GM19240 (cell line): Measurements from ENCODE around the gene INO80B.
"Not testable (repeated sequence)": the region's sequence is repeated elsewhere in the genome, so short reads cannot be mapped to it uniquely, and the experiment has no call there.

ENCODE experiments used
- DNase-seq: peaks from one replicate; pipeline ENCODE4 v3.0.0; 2011; ENCODE audit warnings: low spot score; ENCODE audit not compliant: insufficient read length

Gene INO80B

GRCh38 chr2:74425523-74425922, 29.4 kb upstream of the INO80B start:
- DNase-seq = no peak

DNA sequence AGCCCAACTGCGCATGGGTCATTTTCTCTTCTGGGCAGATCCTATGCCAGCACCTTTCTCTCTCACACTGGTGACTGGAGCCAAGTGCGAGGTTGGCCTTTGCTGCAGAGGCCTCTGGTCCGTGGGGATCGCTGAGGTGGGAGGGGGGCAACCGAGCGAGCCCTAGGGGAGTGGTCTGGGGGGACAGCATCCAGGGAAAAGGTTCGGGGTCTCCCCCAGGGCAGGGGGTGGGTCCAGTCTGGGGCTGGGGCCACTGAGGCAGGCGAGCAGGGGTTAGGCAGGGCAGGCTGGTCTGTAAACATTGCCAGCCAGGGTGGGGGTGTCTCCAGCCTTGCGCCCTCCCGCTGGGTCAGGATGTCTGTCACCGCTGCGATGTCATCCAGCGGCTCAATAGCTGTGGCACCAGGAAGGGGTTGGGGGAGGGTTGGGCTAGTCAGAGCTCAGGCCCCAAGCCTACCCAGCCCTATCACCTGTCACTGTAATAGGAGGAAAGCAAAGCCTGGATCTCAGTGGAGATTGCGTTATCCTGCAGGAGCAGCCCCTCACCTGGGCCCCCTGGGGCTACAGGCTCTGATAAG, 28.6 kb upstream of the INO80B start:
- no peak for DNase-seq

- no peak for DNase-seq
These were observed 27.3 kb upstream of the INO80B start for GRCh38 chr2:74427551-74427950.

- DNase-seq = no peak
These were observed 26.2 kb upstream of the INO80B start for GRCh38 chr2:74428675-74429074.

- no peak for DNase-seq
These were observed 25.1 kb upstream of the INO80B start for GRCh38 chr2:74429487-74430451.

DNA sequence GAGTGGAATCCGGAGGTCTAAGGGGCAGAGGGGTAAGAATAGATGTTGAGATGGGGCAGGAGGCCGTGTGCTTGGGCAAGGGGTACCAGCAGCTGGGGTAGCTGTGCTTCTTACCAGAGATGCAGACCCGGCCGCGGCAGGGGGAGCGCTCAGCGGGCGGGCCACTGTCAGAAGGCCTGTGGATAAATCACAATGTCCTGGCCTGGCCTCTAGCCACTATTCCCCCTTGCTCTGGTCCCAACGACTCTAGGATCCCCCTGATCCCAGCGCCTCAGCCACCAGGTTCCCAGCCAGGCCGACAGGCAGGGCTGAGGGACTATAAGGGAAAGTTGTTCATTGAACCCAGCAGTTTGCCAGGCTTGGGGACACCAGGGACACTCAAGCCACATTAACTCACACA, 24.4 kb upstream of the INO80B start:
- no peak for DNase-seq

DNA sequence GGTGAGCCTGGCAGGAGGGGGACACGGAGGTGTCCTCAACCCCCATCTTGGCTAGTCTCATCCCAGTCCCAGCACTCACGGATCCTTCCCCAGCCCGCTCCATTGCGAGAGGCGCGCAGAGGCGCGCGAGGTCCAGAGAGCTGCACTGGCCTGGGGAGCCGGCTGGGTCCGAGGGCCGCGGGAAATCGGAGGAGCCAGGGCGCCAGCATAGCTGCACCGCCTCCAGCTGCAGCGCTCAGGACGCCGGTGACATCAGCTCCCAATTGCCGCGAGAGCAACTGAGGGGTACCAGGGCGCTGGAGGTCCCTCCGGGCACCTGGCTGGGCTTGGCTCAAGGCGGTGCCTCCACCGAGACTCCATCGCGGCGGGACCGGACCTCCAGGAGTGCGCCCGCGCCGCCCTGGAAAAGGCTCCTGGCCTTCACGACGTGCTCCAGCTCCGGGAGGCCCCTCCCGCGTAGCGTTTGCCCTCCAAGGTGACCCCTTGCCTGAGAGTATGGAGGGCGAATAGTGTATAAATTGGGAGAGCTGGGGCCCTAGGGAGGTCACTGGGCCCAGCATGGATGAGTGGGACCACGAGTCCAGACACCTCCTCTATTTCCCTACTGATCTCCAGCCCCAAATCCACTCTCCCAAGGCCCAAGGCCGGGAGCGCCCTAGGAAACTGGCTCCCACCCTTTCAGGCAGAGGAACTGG, 18.6 kb upstream of the INO80B start:
- DNase-seq = no peak

DNA sequence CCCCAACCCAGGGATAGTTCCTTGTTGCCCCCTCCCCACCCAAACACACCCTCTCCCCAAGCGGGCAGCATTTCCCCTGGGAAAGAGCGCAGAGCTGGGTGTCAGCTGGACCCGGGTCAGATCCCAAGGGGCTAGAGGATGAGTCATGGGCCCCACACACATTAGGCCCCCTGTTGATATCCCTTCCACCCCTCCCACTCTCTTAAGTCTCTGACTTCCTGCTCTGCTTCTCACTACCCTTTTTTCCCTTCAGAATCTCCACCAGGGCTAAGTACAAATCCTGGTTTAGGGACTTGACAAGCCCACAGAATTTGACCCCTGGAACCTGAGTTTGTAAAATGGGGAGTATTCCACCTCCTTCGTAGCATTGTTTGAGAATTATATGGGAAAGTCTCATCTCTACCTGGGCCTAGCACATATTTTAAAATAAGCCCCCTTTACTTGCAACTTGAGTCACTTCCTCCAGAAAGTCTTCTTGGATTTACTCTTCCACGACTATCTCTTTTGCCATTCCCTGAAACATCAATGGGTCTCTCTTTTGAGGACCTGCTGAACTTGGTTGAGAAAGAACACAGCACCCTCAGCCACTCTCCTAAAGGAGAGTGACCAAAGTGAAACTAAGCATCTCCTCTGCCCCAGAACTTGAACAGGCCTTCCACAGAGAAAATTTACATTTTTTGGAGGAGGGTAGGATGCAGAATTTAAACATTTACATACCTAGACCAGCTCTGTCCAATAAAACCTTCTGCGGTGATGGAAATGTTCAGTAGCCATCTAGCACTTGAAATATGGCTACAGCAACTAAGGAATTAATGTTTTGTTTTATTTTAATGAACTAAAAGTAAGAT, 17.8 kb upstream of the INO80B start:
- DNase-seq = no peak

- DNase-seq = no peak
These were observed 16.6 kb upstream of the INO80B start for GRCh38 chr2:74438248-74438647.

GRCh38 chr2:74439373-74439772, 15.5 kb upstream of the INO80B start:
- DNase-seq = no peak

DNA sequence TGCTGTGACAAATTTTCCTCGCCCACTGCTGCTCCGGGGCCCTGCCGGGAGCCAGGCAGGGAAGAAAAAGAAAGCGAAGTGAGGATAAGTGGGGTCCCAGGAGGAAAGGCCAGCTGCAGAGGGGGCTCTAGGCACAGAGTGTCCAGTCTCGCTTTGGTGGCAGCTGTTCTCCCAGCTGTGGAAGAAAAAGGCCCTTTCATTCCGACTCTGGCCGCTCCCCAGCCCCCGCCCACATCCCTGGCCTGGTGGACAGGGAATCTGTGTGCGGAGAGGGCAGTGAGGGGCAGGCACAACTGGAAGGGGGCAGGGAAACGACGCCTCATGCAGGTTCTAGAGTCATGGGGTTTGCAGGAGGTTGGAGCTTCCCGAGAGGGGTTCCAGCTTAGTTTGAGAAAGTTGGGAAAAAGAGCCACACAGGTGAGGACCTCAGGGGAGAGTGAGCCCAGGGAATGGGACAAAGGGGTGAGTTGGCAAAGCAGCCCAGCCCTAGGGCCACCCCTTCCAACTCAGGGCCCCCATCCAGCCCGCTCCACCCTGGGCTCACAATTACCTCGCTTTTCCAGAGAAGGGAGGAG, 15.0 kb upstream of the INO80B start:
- no peak for DNase-seq

DNA sequence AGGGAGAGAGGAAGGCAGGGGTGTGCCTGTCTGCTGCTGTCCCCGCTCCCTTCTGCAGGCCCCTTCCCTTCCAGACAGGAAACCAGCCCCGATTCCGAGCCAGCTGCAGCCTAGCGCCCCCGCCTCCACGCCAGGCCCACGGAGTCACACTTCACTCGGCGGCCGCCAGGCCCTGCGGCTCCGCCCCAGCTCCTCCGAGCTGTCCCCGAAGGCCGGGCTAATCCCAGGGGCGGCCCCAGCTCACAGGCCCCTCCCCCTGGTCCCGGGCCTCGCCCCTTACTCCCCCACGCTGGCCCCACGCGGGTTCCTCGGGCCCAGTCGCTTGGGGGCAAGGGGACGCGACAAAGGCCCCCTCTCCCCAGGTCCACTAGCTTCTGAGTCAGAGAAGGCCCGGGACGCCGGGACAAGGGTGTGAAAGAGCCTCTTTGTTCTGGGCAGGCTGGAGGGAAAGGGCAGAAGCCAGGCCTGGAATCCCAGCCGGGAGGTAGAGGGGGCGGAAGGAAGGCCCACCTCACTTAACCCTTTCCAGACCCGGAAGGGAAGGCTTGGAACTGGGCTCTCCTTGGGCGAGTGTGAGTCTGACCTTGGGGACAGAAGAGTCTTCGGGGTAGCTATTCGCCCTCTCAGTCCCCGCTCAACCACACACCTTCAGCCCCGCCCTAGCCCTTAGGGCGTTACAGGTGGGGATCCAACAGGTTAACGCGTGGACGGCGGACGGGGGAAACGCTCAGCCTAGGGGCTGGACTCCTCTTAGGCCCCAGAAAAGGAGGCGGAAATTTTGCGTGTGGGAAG, 14.3 kb upstream of the INO80B start:
- peak; percentile 97 for DNase-seq

DNA sequence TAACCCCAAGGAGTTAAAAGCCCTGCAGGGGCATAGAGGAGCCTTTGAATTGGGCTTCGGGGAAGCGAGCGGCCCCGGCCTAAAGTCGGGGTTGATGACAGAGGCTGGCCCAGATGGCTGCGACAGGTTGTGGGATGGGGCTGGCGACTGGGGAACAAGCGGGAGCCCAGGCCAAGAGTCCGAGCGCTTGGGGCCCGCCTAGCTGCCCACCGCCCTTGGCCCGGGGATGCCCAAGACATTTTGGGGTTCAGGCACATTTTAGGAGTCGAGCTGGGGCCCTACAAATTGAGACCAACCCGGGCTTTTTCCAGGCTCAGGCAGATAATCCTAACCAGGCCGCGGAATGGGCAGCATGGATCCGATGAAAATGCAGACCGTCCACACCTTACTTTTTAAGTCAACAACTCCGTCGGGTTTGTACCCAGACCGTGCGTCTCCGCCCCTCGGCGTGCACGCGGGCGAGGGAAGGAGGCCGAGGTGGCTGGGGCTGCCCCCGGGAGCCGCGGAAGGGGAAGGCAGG, 13.7 kb upstream of the INO80B start:
- no peak for DNase-seq

DNA sequence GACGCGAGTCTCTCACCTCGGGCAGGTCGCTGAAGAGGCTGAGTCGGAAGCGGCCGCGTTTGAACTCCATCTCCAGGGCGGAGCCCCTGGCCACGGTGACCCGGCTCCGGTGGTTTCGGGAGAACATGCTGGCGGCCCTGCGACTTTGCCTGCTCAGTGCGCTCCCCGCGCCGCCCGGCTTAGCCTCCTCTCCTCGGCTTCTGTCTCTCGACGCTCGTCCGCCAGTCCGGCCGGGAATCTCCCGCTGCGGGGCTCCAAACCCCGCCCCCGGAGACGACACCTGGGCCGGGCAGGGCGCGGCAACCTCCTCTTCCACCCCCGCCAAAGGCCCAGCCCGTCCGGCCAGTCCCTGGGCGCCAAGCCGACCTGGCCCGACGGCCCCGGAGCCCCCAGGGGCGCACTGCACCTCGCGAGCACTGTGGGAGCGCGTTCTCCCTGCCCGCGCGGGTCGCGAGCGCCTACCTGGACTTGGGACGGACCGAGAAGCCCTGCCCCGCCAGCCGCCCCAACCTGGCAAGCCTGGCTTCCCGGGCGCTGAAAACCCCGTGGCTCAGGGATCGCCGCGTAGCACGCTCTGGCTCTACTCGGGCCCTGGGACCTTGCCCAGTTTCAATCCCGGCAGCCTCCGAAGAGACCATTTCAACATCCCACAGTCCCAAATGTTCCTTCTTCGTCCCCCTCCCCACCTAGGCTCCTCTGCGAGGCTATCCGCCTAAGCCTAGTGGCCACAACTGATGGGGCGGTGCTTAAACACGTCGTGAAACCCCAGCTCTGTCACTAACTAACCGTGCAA, 13.0 kb upstream of the INO80B start, which contains the start of gene RTKN:
RTKN (minus strand) TSS at position 248 of the 793 bp plus-strand sequence; CDS start at position 127, 121 bp downstream.
- DNase-seq = no peak

DNA sequence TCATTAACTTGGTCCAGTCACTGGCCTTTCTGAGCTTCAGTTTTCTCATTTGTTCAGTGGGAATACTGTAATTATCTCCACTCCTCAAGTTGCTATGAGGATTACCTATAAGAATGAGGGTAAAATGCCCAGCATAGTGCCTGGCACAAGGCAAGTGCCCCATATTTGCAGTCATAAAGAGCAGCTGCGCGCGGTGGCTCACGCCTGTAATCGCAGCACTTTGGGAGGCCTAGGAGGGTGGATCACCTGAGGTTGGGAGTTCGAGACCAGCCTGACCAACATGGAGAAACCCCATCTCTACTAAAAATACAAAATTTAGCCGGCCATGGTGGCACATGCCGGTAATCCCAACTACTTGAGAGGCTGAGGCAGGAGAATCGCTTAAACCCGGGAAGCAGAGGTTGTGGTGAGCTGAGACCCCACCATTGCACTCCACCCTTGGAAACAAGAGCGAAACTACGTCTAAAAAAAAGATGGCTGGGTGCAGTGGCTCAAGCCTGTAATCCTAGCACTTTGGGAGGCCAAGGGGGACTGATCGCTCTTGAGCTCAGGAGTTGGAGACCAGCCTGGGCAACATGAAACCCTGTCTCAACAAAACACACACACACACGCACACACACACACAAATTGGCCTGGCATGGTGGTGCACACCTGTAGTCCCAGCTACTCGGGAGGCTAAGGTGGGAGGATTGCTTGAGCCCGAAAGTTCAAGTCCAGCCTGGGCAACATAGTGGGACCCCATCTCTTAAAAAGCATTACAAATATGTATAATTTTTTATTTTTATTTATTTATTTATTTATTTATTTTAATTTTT, 12.2 kb upstream of the INO80B start:
- DNase-seq = not testable (repeated sequence)

DNA sequence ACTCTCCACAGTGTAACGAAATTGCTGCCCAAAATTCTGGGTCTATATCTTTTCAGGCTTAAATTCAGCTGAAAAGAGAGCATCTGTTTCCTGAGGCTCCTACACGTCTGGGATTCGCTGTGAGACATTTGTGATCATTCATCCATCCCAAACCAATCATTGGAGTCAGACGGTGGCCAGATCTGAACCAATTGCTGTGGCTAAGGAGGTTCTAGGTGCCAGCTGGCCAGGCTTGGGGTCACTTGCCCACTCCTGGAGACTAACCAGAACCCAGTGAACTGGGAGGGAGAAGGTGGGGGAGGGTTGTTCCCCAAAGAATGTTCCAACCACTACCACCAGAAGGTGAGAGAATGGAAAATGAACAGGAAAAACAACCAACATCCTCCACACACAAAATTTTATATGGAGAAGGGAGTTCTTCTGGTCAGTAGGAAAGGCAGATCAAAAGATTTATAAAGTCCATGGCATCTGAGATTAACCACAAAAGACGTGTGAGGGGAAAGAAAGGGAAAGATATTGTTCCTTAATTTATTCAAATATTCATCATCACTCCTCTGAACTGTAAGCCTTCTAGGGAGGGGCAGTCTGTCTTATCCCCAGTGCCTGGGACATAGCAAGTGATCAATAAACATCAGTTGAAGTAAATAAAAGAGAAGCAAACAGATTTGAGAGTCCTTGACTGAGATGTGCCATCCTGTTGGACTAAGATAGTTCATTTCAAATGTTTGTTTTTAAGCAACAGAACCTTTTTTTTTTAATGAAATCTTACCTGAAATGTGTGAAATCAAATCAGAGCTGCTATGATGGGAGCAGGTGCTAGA, 10.2 kb upstream of the INO80B start:
- no peak for DNase-seq
